ENCODE data around the gene PON3. TPM values are rescaled to one million over a fixed set of nuclear protein-coding genes. Genes with fewer than 3 reads are reported as not detected.

The PON3 gene
- total RNA-seq, 4 donors from 2014 or later = 0.40 to 2.5 (median 1.9) TPM; not detected in 1

- H3K27me3 ChIP-seq = no peaks in the 10 kb centered on the region
- WGBS, 2 donors = 88 to 95% methylated on average over 2 of the region's 2 CpGs
- H3K4me1 ChIP-seq = peaks cover 3 to 28% (median 4%) of the 10 kb centered on the region in 3 donors
- H3K36me3 ChIP-seq = no peaks in the 10 kb centered on the region
- H3K27ac ChIP-seq = no peak overlapping the region
- no peak for DNase-seq
- intact Hi-C loops (cut with DNase I) = no loop called here
- TF ChIP-seq POLR2A (IDR thresholded peaks at IDR 0.05) (no peak), CTCF (IDR thresholded peaks at IDR 0.05) (no peak)
- no peaks in the 10 kb centered on the region for H3K9me3 ChIP-seq
- H3K4me3 ChIP-seq = no peak overlapping the region
Measured at GRCh38 chr7:95432606-95433005, 36.4 kb upstream of the PON3 start.

GRCh38 chr7:95430864-95431263, 34.7 kb upstream of the PON3 start:
- no peak for DNase-seq

GRCh38 chr7:95429241-95429990, 33.2 kb upstream of the PON3 start:
- Histone ChIP-seq H3K9me3 (no peaks in the 10 kb centered on the region), H3K27me3 (no peaks in the 10 kb centered on the region), H3K27ac (no peak overlapping the region), H3K4me3 (no peak overlapping the region), H3K36me3 (no peaks in the 10 kb centered on the region), H3K4me1 (peaks cover 3 to 20% (median 4%) of the 10 kb centered on the region in 3 donors)
- no peak for TF ChIP-seq CTCF (IDR thresholded peaks at IDR 0.05)
- no peak for TF ChIP-seq POLR2A (IDR thresholded peaks at IDR 0.05)
- 59 to 80% methylated on average over 5 of the region's 5 CpGs for WGBS, 2 donors
- intact Hi-C loops (cut with DNase I) = no loop called here
- no peak for DNase-seq

More at GRCh38 chr7:95430864-95431263, 34.7 kb upstream of the PON3 start:
- no peak for TF ChIP-seq POLR2A (IDR thresholded peaks at IDR 0.05)
- no peak for TF ChIP-seq CTCF (IDR thresholded peaks at IDR 0.05)
- H3K27me3 ChIP-seq = no peaks in the 10 kb centered on the region
- intact Hi-C loops (cut with DNase I) = no loop called here
- H3K4me1 ChIP-seq = peaks cover 3 to 28% (median 4%) of the 10 kb centered on the region in 3 donors
- H3K36me3 ChIP-seq = no peaks in the 10 kb centered on the region
- H3K27ac ChIP-seq = no peak overlapping the region
- H3K9me3 ChIP-seq = no peaks in the 10 kb centered on the region
- WGBS, 2 donors = 44 to 66% methylated on average over 2 of the region's 2 CpGs
- H3K4me3 ChIP-seq = no peak overlapping the region

GRCh38 chr7:95427914-95428516, 31.8 kb upstream of the PON3 start:
- Histone ChIP-seq H3K4me3 (no peak overlapping the region), H3K27me3 (no peaks in the 10 kb centered on the region), H3K9me3 (no peaks in the 10 kb centered on the region), H3K27ac (no peak overlapping the region), H3K4me1 (peaks cover 0 to 9% (median 0%) of the 10 kb centered on the region in 3 donors), H3K36me3 (peaks cover 0 to 13% (median 0%) of the 10 kb centered on the region in 3 donors)
- intact Hi-C loops (cut with DNase I) = no loop called here
- no peak for DNase-seq
- TF ChIP-seq POLR2A (IDR thresholded peaks at IDR 0.05) (no peak), CTCF (IDR thresholded peaks at IDR 0.05) (no peak)
- WGBS, 2 donors = 90 to 92% methylated on average over 3 of the region's 3 CpGs

GRCh38 chr7:95427166-95427565, 31.0 kb upstream of the PON3 start:
- WGBS, 2 donors = 85 to 89% methylated on average over 7 of the region's 7 CpGs
- H3K27me3 ChIP-seq = no peaks in the 10 kb centered on the region
- no peak for DNase-seq
- H3K4me3 ChIP-seq = no peak overlapping the region
- TF ChIP-seq CTCF (IDR thresholded peaks at IDR 0.05) = no peak
- TF ChIP-seq POLR2A (IDR thresholded peaks at IDR 0.05) = no peak
- H3K4me1 ChIP-seq = peaks cover 0 to 5% (median 0%) of the 10 kb centered on the region in 3 donors
- H3K9me3 ChIP-seq = no peaks in the 10 kb centered on the region
- H3K36me3 ChIP-seq = peaks cover 0 to 15% (median 0%) of the 10 kb centered on the region in 3 donors
- intact Hi-C loops (cut with DNase I) = no loop called here
- H3K27ac ChIP-seq = no peak overlapping the region

Data from esophagus squamous epithelium (tissue), 5 donors.